ENCODE measurements around the gene MAPK8. TPM values are rescaled to one million over a fixed set of nuclear protein-coding genes. Genes with fewer than 3 reads are reported as not detected.

Gene MAPK8
- polyA plus RNA-seq, 2 of the 4 experiments (the other 2 are of a cell fraction), result 29.6 to 71.4 TPM

GRCh38 chr10:48487244-48487643, 180.8 kb downstream of the MAPK8 start:
- CTCF ChIA-PET, result interaction anchor here (1.0 to 1.3 kb wide), 2 partner anchors 43 to 105 kb away, joined by 3 read pairs; no protein-coding TSS in a partner anchor
- ATAC-seq, result no peak

More at GRCh38 chr10:48487244-48487643, 180.8 kb downstream of the MAPK8 start:
- Histone ChIP-seq H3K4me3 (no peak overlapping the region), H3K4me1 (no peaks in the 10 kb centered on the region), H3K4me2 (no peak overlapping the region), H3K9me3 (no peaks in the 10 kb centered on the region), H3K27ac (no peak overlapping the region)
- TF ChIP-seq CHD2 (IDR thresholded peaks at IDR 0.05; ENCODE audit: low read length, partially characterized antibody), result no peak
- TF ChIP-seq, protein P1, sequence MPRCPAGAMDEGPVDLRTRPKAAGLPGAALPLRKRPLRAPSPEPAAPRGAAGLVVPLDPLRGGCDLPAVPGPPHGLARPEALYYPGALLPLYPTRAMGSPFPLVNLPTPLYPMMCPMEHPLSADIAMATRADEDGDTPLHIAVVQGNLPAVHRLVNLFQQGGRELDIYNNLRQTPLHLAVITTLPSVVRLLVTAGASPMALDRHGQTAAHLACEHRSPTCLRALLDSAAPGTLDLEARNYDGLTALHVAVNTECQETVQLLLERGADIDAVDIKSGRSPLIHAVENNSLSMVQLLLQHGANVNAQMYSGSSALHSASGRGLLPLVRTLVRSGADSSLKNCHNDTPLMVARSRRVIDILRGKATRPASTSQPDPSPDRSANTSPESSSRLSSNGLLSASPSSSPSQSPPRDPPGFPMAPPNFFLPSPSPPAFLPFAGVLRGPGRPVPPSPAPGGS (IDR thresholded peaks at IDR 0.05), result no peak
- TF ChIP-seq, protein P2, sequence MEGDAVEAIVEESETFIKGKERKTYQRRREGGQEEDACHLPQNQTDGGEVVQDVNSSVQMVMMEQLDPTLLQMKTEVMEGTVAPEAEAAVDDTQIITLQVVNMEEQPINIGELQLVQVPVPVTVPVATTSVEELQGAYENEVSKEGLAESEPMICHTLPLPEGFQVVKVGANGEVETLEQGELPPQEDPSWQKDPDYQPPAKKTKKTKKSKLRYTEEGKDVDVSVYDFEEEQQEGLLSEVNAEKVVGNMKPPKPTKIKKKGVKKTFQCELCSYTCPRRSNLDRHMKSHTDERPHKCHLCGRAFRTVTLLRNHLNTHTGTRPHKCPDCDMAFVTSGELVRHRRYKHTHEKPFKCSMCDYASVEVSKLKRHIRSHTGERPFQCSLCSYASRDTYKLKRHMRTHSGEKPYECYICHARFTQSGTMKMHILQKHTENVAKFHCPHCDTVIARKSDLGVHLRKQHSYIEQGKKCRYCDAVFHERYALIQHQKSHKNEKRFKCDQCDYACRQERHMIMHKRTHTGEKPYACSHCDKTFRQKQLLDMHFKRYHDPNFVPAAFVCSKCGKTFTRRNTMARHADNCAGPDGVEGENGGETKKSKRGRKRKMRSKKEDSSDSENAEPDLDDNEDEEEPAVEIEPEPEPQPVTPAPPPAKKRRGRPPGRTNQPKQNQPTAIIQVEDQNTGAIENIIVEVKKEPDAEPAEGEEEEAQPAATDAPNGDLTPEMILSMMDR (IDR thresholded peaks at IDR 0.05), result no peak
- no peak for TF ChIP-seq RNF2 (IDR thresholded peaks at IDR 0.05; ENCODE audit: borderline replicate concordance, low read depth)
- TF ChIP-seq, protein P3, sequence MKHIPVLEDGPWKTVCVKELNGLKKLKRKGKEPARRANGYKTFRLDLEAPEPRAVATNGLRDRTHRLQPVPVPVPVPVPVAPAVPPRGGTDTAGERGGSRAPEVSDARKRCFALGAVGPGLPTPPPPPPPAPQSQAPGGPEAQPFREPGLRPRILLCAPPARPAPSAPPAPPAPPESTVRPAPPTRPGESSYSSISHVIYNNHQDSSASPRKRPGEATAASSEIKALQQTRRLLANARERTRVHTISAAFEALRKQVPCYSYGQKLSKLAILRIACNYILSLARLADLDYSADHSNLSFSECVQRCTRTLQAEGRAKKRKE (CRISPR knock-in tag; IDR thresholded peaks at IDR 0.05; ENCODE audit: low read depth), result no peak
- no peak for TF ChIP-seq ESRRA (IDR thresholded peaks at IDR 0.05; ENCODE audit: borderline replicate concordance, low read length)
- TF ChIP-seq SMC3 (IDR thresholded peaks at IDR 0.05), result no peak
- no peak for TF ChIP-seq HMGXB4 (CRISPR knock-in tag; IDR thresholded peaks at IDR 0.05; ENCODE audit: borderline replicate concordance)
- TF ChIP-seq RFX5 (IDR thresholded peaks at IDR 0.05), result no peak
- TF ChIP-seq FOXS1 (CRISPR knock-in tag; IDR thresholded peaks at IDR 0.05), result no peak
- no peak for TF ChIP-seq EHF (CRISPR knock-in tag; IDR thresholded peaks at IDR 0.05)
- WGBS (ENCODE audit: missing lambda C conversion rate), result 86% methylated on average over 1 of the region's 1 CpG
- DNase-seq (ENCODE audit: low read depth in 1 of 2, low spot score in 1 of 2) (no peak), FAIRE-seq (no peak)
- POLR2A ChIA-PET, result no interaction called here

Other genes with a start within 250 kb of the MAPK8 start
- gene FRMPD2, start 32.0 kb upstream of the MAPK8 start, polyA plus RNA-seq (2011; rRNA removed), result 0.13 and 0.16 TPM in 2 replicates
- gene FRMPD2, start 32.0 kb upstream of the MAPK8 start, polyA plus RNA-seq (2017; fragmentation: RNase III; extraction: RNeasy Plus Mini Kit Qiagen cat#74134 plus additional on column Dnase treatment), result 0.10 to 0.33 TPM (median 0.15 TPM) in 3 replicates

Measured in A549 (cell line).